H9 (cell line): ENCODE data around the gene NACC1. TPM values are rescaled to one million over a fixed set of nuclear protein-coding genes. Genes with fewer than 3 reads are reported as not detected.

Experiments used
- DNase-seq: peaks from one replicate; pipeline ENCODE4 v3.0.0-alpha.2; 2017
- H2AFZ ChIP-seq: one replicate; pipeline ENCODE4 v1.6.1; 2013; ENCODE audit warnings: mild to moderate bottlenecking, low read length, control low read depth, moderate library complexity
- H2AK5ac ChIP-seq: 2 replicates; pipeline ENCODE4 v1.6.1; 2013; ENCODE audit warnings: low read length, control low read depth, mixed read lengths; ENCODE audit not compliant: insufficient read length
- H2BK120ac ChIP-seq: one replicate; pipeline ENCODE4 v1.6.1; 2013; ENCODE audit warnings: low read depth, mild to moderate bottlenecking, low read length, control low read depth, inconsistent platforms; ENCODE audit not compliant: poor library complexity, severe bottlenecking
- H2BK12ac ChIP-seq: 2 replicates; pipeline ENCODE4 v1.6.1; 2013; ENCODE audit warnings: low read length, control low read depth, mixed read lengths, low read depth; ENCODE audit not compliant: insufficient read length
- H2BK15ac ChIP-seq: 2 replicates; pipeline ENCODE4 v1.6.1; 2013; ENCODE audit warnings: low read depth, low read length, control low read depth
- H2BK20ac ChIP-seq: one replicate; pipeline ENCODE4 v1.6.1; 2013; ENCODE audit warnings: low read depth, mild to moderate bottlenecking, low read length, control low read depth, inconsistent platforms; ENCODE audit not compliant: poor library complexity, severe bottlenecking
- H2BK5ac ChIP-seq: 2 replicates; pipeline ENCODE4 v1.6.1; 2013; ENCODE audit warnings: low read length, control low read depth, mixed read lengths; ENCODE audit not compliant: insufficient read length
- H3K14ac ChIP-seq: 2 replicates; pipeline ENCODE4 v1.6.1; 2013; ENCODE audit warnings: low read length, control low read depth; ENCODE audit not compliant: insufficient read depth
- H3K18ac ChIP-seq: 2 replicates; pipeline ENCODE4 v1.6.1; 2013; ENCODE audit warnings: low read depth, mild to moderate bottlenecking, mixed read lengths, low read length, control low read depth; ENCODE audit not compliant: insufficient read length
- H3K23ac ChIP-seq: 2 replicates; pipeline ENCODE4 v1.6.1; 2013; ENCODE audit warnings: low read length, control low read depth, mixed read lengths, low read depth; ENCODE audit not compliant: insufficient read length
- H3K23me2 ChIP-seq: 2 replicates; pipeline ENCODE4 v1.6.1; 2013; ENCODE audit warnings: low read depth, mild to moderate bottlenecking, mixed read lengths, low read length, control low read depth; ENCODE audit not compliant: insufficient read length, poor library complexity, severe bottlenecking
- H3K27ac ChIP-seq: 2 replicates; pipeline ENCODE4 v1.5.1; 2013; ENCODE audit warnings: low read length, control low read depth, mixed read lengths, low read depth; ENCODE audit not compliant: insufficient read length
- H3K27me3 ChIP-seq: 2 replicates; pipeline ENCODE4 v1.6.1; 2013; ENCODE audit warnings: low read length, control low read depth, inconsistent platforms; ENCODE audit not compliant: insufficient read depth
- H3K4ac ChIP-seq: 2 replicates; pipeline ENCODE4 v1.6.1; 2013; ENCODE audit warnings: low read depth, mild to moderate bottlenecking, control low read depth, inconsistent platforms, low read length, moderate library complexity
- H3K4me1 ChIP-seq: 2 replicates; pipeline ENCODE4 v1.6.1; 2013; ENCODE audit warnings: low read length, control low read depth, inconsistent platforms; ENCODE audit not compliant: insufficient read depth
- H3K4me2 ChIP-seq: 2 replicates; pipeline ENCODE4 v1.6.1; 2013; ENCODE audit warnings: low read length, control low read depth, mixed read lengths; ENCODE audit not compliant: insufficient read length, insufficient read depth
- H3K56ac ChIP-seq: 2 replicates; pipeline ENCODE4 v1.6.1; 2013; ENCODE audit warnings: low read depth, mild to moderate bottlenecking, mixed read lengths, low read length, control low read depth; ENCODE audit not compliant: insufficient read length
- H3K79me1 ChIP-seq: 2 replicates; pipeline ENCODE4 v1.6.1; 2013; ENCODE audit warnings: low read depth, mild to moderate bottlenecking, moderate library complexity, low read length, control low read depth, inconsistent platforms; ENCODE audit not compliant: insufficient read depth, poor library complexity, severe bottlenecking
- H3K79me2 ChIP-seq: 2 replicates; pipeline ENCODE4 v1.6.1; 2013; ENCODE audit warnings: low read length, control low read depth, inconsistent platforms; ENCODE audit not compliant: insufficient read depth
- H3K9ac ChIP-seq: 2 replicates; pipeline ENCODE4 v1.6.1; 2013; ENCODE audit warnings: low read length, control low read depth, mixed read lengths; ENCODE audit not compliant: insufficient read length; ENCODE audit errors: extremely low read depth
- H3K9me3 ChIP-seq: one replicate; pipeline ENCODE4 v1.6.1; 2013; ENCODE audit warnings: low read depth, low read length, inconsistent platforms; ENCODE audit not compliant: control insufficient read depth
- H3T11ph ChIP-seq: one replicate; pipeline ENCODE4 v1.6.1; 2013; ENCODE audit warnings: mild to moderate bottlenecking, low read length, control low read depth, inconsistent platforms
- H4K20me1 ChIP-seq: one replicate; pipeline ENCODE4 v1.6.1; 2013; ENCODE audit not compliant: control insufficient read depth, insufficient read length, insufficient read depth
- H4K5ac ChIP-seq: 2 replicates; pipeline ENCODE4 v1.6.1; 2013; ENCODE audit warnings: low read depth, mild to moderate bottlenecking, mixed read lengths, low read length, control low read depth; ENCODE audit not compliant: insufficient read length
- H4K8ac ChIP-seq: replicated peaks from 2 replicates; pipeline ENCODE4 v1.6.1; 2013; ENCODE audit warnings: low read length, control low read depth, mixed read lengths, low read depth; ENCODE audit not compliant: insufficient read length
- H4K91ac ChIP-seq: 2 replicates; pipeline ENCODE4 v1.6.1; 2013; ENCODE audit warnings: low read depth, mild to moderate bottlenecking, moderate library complexity, mixed read lengths, low read length, control low read depth; ENCODE audit not compliant: insufficient read length
- H3K27ac Mint-ChIP-seq, 3 experiments: 2 replicates in 2 of 3; 3 replicates in 1 of 3; pipeline ENCODE4 v1.8.0; 2020 to 2021; ENCODE audit warnings: mixed read lengths in 3 of 3, mild to moderate bottlenecking in 1 of 3, moderate library complexity in 1 of 3
- H3K27me3 Mint-ChIP-seq: 2 replicates; pipeline ENCODE4 v1.8.0; 2021; ENCODE audit warnings: low read depth, mild to moderate bottlenecking, moderate library complexity, mixed read lengths
- H3K36me3 Mint-ChIP-seq, 3 experiments: 2 replicates in 2 of 3; 3 replicates in 1 of 3; pipeline ENCODE4 v1.8.0; 2020 to 2021; ENCODE audit warnings: low read depth in 3 of 3, mixed read lengths in 3 of 3; ENCODE audit not compliant: insufficient read depth in 1 of 3
- H3K4me1 Mint-ChIP-seq, 2 experiments: 2 replicates each; pipeline ENCODE4 v1.8.0; 2020; ENCODE audit warnings: mixed read lengths in 2 of 2
- H3K4me3 Mint-ChIP-seq, 2 experiments: 2 replicates in 1 of 2; 3 replicates in 1 of 2; pipeline ENCODE4 v1.8.0; 2020 to 2021; ENCODE audit warnings: mild to moderate bottlenecking in 2 of 2, mixed read lengths in 2 of 2, moderate library complexity in 1 of 2
- H3K9me3 Mint-ChIP-seq, 2 experiments: 2 replicates in 1 of 2; 3 replicates in 1 of 2; pipeline ENCODE4 v1.8.0; 2020; ENCODE audit warnings: mild to moderate bottlenecking in 2 of 2, mixed read lengths in 2 of 2, moderate library complexity in 1 of 2
- WGBS: extraction: QIAGEN DNeasy Blood & Tissue Kit; methylation state at CpG from one replicate; pipeline ENCODE4 v1.1.7; 2013; ENCODE audit warnings: missing lambda C conversion rate, low lambda C conversion rate, mixed read lengths; ENCODE audit not compliant: insufficient read length; ENCODE audit errors: extremely low coverage; 5-methylcytosine and 5-hydroxymethylcytosine counted together
- total RNA-seq: library from RNA; stranded (reverse); gene quantifications from 2 replicates; pipeline ENCODE4 v1.2.1, GENCODE V29; 2021
- TF ChIP-seq, protein P1 (sequence below): fragments of 200-600 bp; sonication (generic); conservative IDR thresholded peaks from 3 replicates; pipeline ENCODE4 v1.8.0; 2021; ENCODE audit warnings: antibody characterized with exemption, mild to moderate bottlenecking

Gene NACC1
- total RNA-seq, 1 experiment from 2014 or later, result 198 TPM

DNA sequence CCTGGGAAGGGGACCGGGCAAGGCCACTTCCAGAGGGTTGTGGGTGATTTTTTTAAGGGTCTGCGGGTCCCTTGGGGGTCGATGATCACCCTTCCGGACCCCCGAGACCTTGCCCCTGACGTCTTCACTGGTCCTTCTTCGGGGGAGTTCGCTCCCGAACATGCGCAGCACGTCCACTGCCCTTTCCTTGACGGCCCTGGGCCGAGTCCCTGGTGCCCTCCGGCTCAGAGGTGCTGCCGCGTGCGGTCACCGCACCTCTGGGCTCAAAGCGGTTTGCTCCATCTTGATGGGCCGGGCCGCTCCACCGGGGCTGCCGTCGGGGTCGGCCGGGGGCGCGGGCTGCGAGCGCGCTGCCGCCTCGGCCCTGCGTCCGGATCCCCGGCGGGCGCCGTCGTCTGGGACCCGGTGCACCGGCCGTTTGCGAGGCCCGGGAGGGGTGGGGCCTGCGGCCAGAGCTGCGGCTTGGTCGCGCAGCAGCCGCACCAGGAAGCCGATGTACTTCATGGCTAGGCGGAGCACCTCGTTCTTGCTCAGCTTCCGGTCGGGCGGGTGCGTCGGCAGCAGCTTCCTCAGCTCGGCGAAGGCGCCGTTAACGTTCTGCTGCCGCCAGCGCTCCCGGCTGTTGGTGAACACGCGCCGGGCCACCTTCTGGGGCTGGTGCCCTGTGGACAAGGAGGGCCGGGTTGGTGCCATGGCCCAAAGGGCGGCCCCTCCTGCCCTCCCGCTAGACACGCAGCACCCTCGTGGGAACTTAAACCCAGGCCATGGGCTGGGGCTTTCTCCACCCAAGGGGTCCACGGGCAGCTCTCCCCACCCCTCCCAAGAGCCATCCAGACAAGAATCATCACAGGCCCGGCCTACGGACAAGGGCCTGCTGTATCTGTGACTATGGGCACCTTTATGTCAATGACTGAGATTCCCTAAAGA, 18.7 kb upstream of the NACC1 start:
- H3K14ac ChIP-seq, result no peak overlapping the region; the same call in 1 of the 2 replicates
- H3K4me2 ChIP-seq, result peak overlapping the region; percentile 37
- no peak overlapping the region for H2AFZ ChIP-seq
- TF ChIP-seq, protein P1, sequence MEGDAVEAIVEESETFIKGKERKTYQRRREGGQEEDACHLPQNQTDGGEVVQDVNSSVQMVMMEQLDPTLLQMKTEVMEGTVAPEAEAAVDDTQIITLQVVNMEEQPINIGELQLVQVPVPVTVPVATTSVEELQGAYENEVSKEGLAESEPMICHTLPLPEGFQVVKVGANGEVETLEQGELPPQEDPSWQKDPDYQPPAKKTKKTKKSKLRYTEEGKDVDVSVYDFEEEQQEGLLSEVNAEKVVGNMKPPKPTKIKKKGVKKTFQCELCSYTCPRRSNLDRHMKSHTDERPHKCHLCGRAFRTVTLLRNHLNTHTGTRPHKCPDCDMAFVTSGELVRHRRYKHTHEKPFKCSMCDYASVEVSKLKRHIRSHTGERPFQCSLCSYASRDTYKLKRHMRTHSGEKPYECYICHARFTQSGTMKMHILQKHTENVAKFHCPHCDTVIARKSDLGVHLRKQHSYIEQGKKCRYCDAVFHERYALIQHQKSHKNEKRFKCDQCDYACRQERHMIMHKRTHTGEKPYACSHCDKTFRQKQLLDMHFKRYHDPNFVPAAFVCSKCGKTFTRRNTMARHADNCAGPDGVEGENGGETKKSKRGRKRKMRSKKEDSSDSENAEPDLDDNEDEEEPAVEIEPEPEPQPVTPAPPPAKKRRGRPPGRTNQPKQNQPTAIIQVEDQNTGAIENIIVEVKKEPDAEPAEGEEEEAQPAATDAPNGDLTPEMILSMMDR, result no peak
- no peaks in the 10 kb centered on the region for H3K9me3 ChIP-seq
- H3K4me1 ChIP-seq, result no peaks in the 10 kb centered on the region
- peaks cover 25 to 41% of the 10 kb centered on the region in 2 experiments for H3K4me1 Mint-ChIP-seq
- no peak overlapping the region; the same call in 1 of the 2 replicates for H2BK15ac ChIP-seq
- no peak overlapping the region for H3K56ac ChIP-seq
- H4K91ac ChIP-seq, result no peak overlapping the region
- H3K27ac Mint-ChIP-seq, result no peak overlapping the region
- H2BK12ac ChIP-seq, result no peak overlapping the region
- H3K79me1 ChIP-seq, result no peaks in the 10 kb centered on the region
- H3K79me2 ChIP-seq, result no peaks in the 10 kb centered on the region
- no peak overlapping the region for H3K18ac ChIP-seq
- no CpG with 5 or more reads among the region's 77 CpGs for WGBS
- no peak overlapping the region for H4K5ac ChIP-seq
- peak overlapping the region; percentile 36 to 75; a peak in 4 of 5 replicates for H3K4me3 Mint-ChIP-seq
- peaks cover 35% of the 10 kb centered on the region; the same call in 1 of the 2 replicates for H3K27me3 ChIP-seq
- H3K27me3 Mint-ChIP-seq, result peaks cover 82% of the 10 kb centered on the region
- H4K20me1 ChIP-seq, result peaks cover 3% of the 10 kb centered on the region
- H4K8ac ChIP-seq, result no peak overlapping the region
- H3T11ph ChIP-seq, result no peak overlapping the region
- H3K4ac ChIP-seq, result no peak overlapping the region
- H3K23ac ChIP-seq, result no peak overlapping the region
- H2AK5ac ChIP-seq, result no peak overlapping the region
- H3K27ac ChIP-seq, result no peak overlapping the region
- no peak overlapping the region for H2BK5ac ChIP-seq
- peaks cover 7% of the 10 kb centered on the region in 2 experiments; a peak in 4 of 5 replicates for H3K9me3 Mint-ChIP-seq
- no peak overlapping the region for H3K9ac ChIP-seq
- H2BK120ac ChIP-seq, result no peak overlapping the region
- H3K36me3 Mint-ChIP-seq, result peaks cover 0 to 3% (median 0%) of the 10 kb centered on the region in 3 experiments; a peak in 2 of 7 replicates
- no peak overlapping the region for H2BK20ac ChIP-seq
- peaks cover 13% of the 10 kb centered on the region for H3K23me2 ChIP-seq
- DNase-seq, result peak; percentile 78
